Astrocyte (in vitro differentiated cells and primary cell): ENCODE data around the gene GRID2IP. TPM values are rescaled to one million over a fixed set of nuclear protein-coding genes. Genes with fewer than 3 reads are reported as not detected.
"Not testable (repeated sequence)": the region's sequence is repeated elsewhere in the genome, so short reads cannot be mapped to it uniquely, and the experiment has no call there.

ENCODE experiments used
- DNase-seq: peaks from one replicate; pipeline ENCODE4 v3.0.0-alpha.2; 2010; ENCODE audit warnings: low read depth
- FAIRE-seq: peaks from 2 replicates; lab custom pipeline; 2011; peaks lifted over from hg19 to GRCh38; lab: Jason Lieb, UNC
- H2AFZ ChIP-seq: 2 replicates; pipeline ENCODE4 v1.6.0; 2012; ENCODE audit warnings: low read depth, low read length, inconsistent platforms
- H3K27ac ChIP-seq: 2 replicates; pipeline ENCODE4 v1.5.1; 2011; ENCODE audit warnings: low read depth, low read length, inconsistent platforms
- H3K27me3 ChIP-seq: 2 replicates; pipeline ENCODE4 v1.6.0; 2011; ENCODE audit warnings: low read length, inconsistent platforms; ENCODE audit not compliant: insufficient read depth
- H3K36me3 ChIP-seq: 2 replicates; pipeline ENCODE4 v1.5.1; 2011; ENCODE audit warnings: low read length, inconsistent platforms; ENCODE audit not compliant: insufficient read depth
- H3K4me1 ChIP-seq: 2 replicates; pipeline ENCODE4 v1.5.1; 2011; ENCODE audit warnings: low read length, inconsistent platforms; ENCODE audit not compliant: insufficient read depth
- H3K4me2 ChIP-seq: 2 replicates; pipeline ENCODE4 v1.6.0; 2012; ENCODE audit warnings: low read length, inconsistent platforms
- H3K4me3 ChIP-seq: 2 replicates; pipeline ENCODE4 v1.5.1; 2011; ENCODE audit warnings: low read depth, mild to moderate bottlenecking, low read length, inconsistent platforms; ENCODE audit not compliant: insufficient read depth
- H3K79me2 ChIP-seq: 2 replicates; pipeline ENCODE4 v1.6.0; 2012; ENCODE audit warnings: mild to moderate bottlenecking, low read length, inconsistent platforms; ENCODE audit not compliant: insufficient read depth
- H3K9ac ChIP-seq: 2 replicates; pipeline ENCODE4 v1.6.0; 2012; ENCODE audit warnings: mild to moderate bottlenecking, low read length, inconsistent platforms
- H3K9me3 ChIP-seq: 2 replicates; pipeline ENCODE4 v1.5.1; 2012; ENCODE audit warnings: low read depth, mild to moderate bottlenecking, low read length, inconsistent platforms; ENCODE audit not compliant: insufficient read depth
- H4K20me1 ChIP-seq: 2 replicates; pipeline ENCODE4 v1.6.0; 2012; ENCODE audit warnings: low read length, inconsistent platforms; ENCODE audit not compliant: insufficient read depth
- H3K27ac Mint-ChIP-seq: one replicate; pipeline ENCODE4 v1.8.0; 2021; ENCODE audit warnings: mild to moderate bottlenecking, mixed read lengths; ENCODE audit not compliant: unreplicated experiment
- H3K27me3 Mint-ChIP-seq: one replicate; pipeline ENCODE4 v1.8.0; 2021; ENCODE audit warnings: low read depth, mixed read lengths; ENCODE audit not compliant: unreplicated experiment
- H3K36me3 Mint-ChIP-seq: one replicate; pipeline ENCODE4 v1.8.0; 2021; ENCODE audit warnings: low read depth, mixed read lengths; ENCODE audit not compliant: unreplicated experiment
- H3K4me1 Mint-ChIP-seq: one replicate; pipeline ENCODE4 v1.8.0; 2021; ENCODE audit warnings: low read depth, mixed read lengths; ENCODE audit not compliant: unreplicated experiment
- H3K4me3 Mint-ChIP-seq: one replicate; pipeline ENCODE4 v1.8.0; 2021; ENCODE audit warnings: mild to moderate bottlenecking, moderate library complexity, mixed read lengths; ENCODE audit not compliant: unreplicated experiment
- H3K9me3 Mint-ChIP-seq: one replicate; pipeline ENCODE4 v1.8.0; 2021; ENCODE audit warnings: mild to moderate bottlenecking, mixed read lengths; ENCODE audit not compliant: unreplicated experiment
- CTCF ChIP-seq: IDR thresholded peaks from 2 replicates; pipeline ENCODE4 v1.5.1; 2011; ENCODE audit warnings: low read depth, mild to moderate bottlenecking, inconsistent platforms, low read length, moderate library complexity; ENCODE audit not compliant: insufficient read depth
- EZH2 ChIP-seq: IDR thresholded peaks from 2 replicates; pipeline ENCODE4 v1.6.1; 2012; ENCODE audit warnings: mild to moderate bottlenecking, low read length, inconsistent platforms; ENCODE audit not compliant: insufficient read depth
- total RNA-seq: library from RNA; stranded (reverse); gene quantifications from 2 replicates; pipeline ENCODE4 v1.2.1, GENCODE V29; 2021

Gene GRID2IP
- total RNA-seq, 1 donor from 2014 or later, result 0.09 TPM

- H3K27ac ChIP-seq, result no peak overlapping the region
Measured at GRCh38 chr7:6460990-6461584, 90.2 kb downstream of the GRID2IP start.

GRCh38 chr7:6460303-6460702 lies 91.0 kb downstream of the GRID2IP start:
- no peak overlapping the region for H3K4me3 Mint-ChIP-seq
- no peak overlapping the region for H2AFZ ChIP-seq
- no peaks in the 10 kb centered on the region for H3K79me2 ChIP-seq
- no peak overlapping the region for H3K27ac Mint-ChIP-seq
- no peak overlapping the region for H3K4me2 ChIP-seq
- H3K27me3 Mint-ChIP-seq, result no peaks in the 10 kb centered on the region
- no peaks in the 10 kb centered on the region for H3K9me3 ChIP-seq
- FAIRE-seq, result no peak
- H3K36me3 ChIP-seq, result peaks cover 34% of the 10 kb centered on the region
- no peak overlapping the region for H3K27ac ChIP-seq
- no peaks in the 10 kb centered on the region for H3K4me1 ChIP-seq
- no peak for DNase-seq
- no peaks in the 10 kb centered on the region for H3K4me1 Mint-ChIP-seq
- H3K9ac ChIP-seq, result no peak overlapping the region
- peaks cover 34% of the 10 kb centered on the region for H4K20me1 ChIP-seq
- TF ChIP-seq CTCF (no peak), EZH2 (no peak)
- H3K36me3 Mint-ChIP-seq, result peaks cover 15% of the 10 kb centered on the region
- no peaks in the 10 kb centered on the region for H3K27me3 ChIP-seq
- H3K9me3 Mint-ChIP-seq, result no peaks in the 10 kb centered on the region
- no peak overlapping the region for H3K4me3 ChIP-seq

More at GRCh38 chr7:6460990-6461584, 90.2 kb downstream of the GRID2IP start:
- Histone ChIP-seq H3K9me3 (no peaks in the 10 kb centered on the region), H3K4me2 (no peak overlapping the region), H4K20me1 (peaks cover 42% of the 10 kb centered on the region), H2AFZ (no peak overlapping the region), H3K79me2 (peaks cover 8% of the 10 kb centered on the region), H3K4me3 (no peak overlapping the region), H3K4me1 (no peaks in the 10 kb centered on the region), H3K27me3 (no peaks in the 10 kb centered on the region), H3K9ac (no peak overlapping the region), H3K36me3 (peaks cover 42% of the 10 kb centered on the region)
- FAIRE-seq (no peak), DNase-seq (no peak)
- no peaks in the 10 kb centered on the region for H3K27me3 Mint-ChIP-seq
- no peaks in the 10 kb centered on the region for H3K4me1 Mint-ChIP-seq
- H3K27ac Mint-ChIP-seq, result no peak overlapping the region
- TF ChIP-seq EZH2 (no peak), CTCF (no peak)
- H3K4me3 Mint-ChIP-seq, result no peak overlapping the region
- H3K9me3 Mint-ChIP-seq, result no peaks in the 10 kb centered on the region
- H3K36me3 Mint-ChIP-seq, result peaks cover 21% of the 10 kb centered on the region

- not testable (repeated sequence) for H3K4me3 ChIP-seq, H3K27me3 Mint-ChIP-seq, H3K9me3 Mint-ChIP-seq, H3K27ac Mint-ChIP-seq, H3K9ac ChIP-seq, H3K79me2 ChIP-seq, H3K27me3 ChIP-seq, H3K4me1 Mint-ChIP-seq, H3K27ac ChIP-seq, H3K9me3 ChIP-seq, DNase-seq, H3K4me2 ChIP-seq, FAIRE-seq, H2AFZ ChIP-seq, H3K4me3 Mint-ChIP-seq, H3K4me1 ChIP-seq
- H3K36me3 Mint-ChIP-seq, result peaks cover 15% of the 10 kb centered on the region
- peaks cover 32% of the 10 kb centered on the region for H3K36me3 ChIP-seq
- H4K20me1 ChIP-seq, result peaks cover 30% of the 10 kb centered on the region
Measured at GRCh38 chr7:6458676-6459075, 92.6 kb downstream of the GRID2IP start.
